ENCODE results near the gene NPHP1.

DNA sequence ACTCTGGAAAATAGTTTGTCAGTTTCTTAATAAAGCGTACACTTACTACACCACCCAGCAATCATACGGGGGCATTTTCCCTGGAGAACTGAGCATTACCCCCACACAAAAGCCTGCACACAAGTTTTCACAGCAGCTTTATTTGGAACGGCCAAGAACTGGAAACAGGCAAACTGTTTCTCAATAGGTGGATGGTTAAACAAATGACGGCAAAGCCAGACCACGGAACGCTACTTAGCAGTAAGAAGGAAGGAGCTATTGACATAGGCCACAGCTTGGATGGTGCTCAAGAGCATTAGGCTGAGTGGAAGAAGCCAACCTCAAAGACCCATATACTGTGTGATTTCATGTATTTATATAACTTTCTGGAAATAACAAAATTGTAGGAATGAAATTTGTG is 98.2 kb downstream of the NPHP1 start:
- TF ChIP-seq, protein P1, sequence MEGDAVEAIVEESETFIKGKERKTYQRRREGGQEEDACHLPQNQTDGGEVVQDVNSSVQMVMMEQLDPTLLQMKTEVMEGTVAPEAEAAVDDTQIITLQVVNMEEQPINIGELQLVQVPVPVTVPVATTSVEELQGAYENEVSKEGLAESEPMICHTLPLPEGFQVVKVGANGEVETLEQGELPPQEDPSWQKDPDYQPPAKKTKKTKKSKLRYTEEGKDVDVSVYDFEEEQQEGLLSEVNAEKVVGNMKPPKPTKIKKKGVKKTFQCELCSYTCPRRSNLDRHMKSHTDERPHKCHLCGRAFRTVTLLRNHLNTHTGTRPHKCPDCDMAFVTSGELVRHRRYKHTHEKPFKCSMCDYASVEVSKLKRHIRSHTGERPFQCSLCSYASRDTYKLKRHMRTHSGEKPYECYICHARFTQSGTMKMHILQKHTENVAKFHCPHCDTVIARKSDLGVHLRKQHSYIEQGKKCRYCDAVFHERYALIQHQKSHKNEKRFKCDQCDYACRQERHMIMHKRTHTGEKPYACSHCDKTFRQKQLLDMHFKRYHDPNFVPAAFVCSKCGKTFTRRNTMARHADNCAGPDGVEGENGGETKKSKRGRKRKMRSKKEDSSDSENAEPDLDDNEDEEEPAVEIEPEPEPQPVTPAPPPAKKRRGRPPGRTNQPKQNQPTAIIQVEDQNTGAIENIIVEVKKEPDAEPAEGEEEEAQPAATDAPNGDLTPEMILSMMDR (IDR thresholded peaks at IDR 0.05) = no peak
- no peak for TF ChIP-seq ZFX (IDR thresholded peaks at IDR 0.05; ENCODE audit: borderline replicate concordance)
